Neural cell (in vitro differentiated cells): ENCODE data around the gene AGTR1. TPM values are rescaled to one million over a fixed set of nuclear protein-coding genes. Genes with fewer than 3 reads are reported as not detected.

Experiments
- H2AFZ ChIP-seq: fragments of 200-600, 300-800 bp; sonication (generic), shearing (Covaris generic); 2 replicates; pipeline ENCODE4 v1.6.0; 2014; ENCODE audit warnings: low read depth, mild to moderate bottlenecking, antibody characterized with exemption, low read length, moderate library complexity
- H3F3A ChIP-seq: fragments of 200-600 bp; shearing (Covaris generic); 2 replicates; pipeline ENCODE4 v1.6.1; 2016; ENCODE audit warnings: mild to moderate bottlenecking, moderate library complexity, mixed read lengths, antibody characterized with exemption, low read length; ENCODE audit not compliant: insufficient read depth, poor library complexity, severe bottlenecking
- H3K27ac ChIP-seq: fragments of 200-600, 300-800 bp; sonication (generic), shearing (Covaris generic); 2 replicates; pipeline ENCODE4 v1.5.1; 2014; ENCODE audit warnings: mild to moderate bottlenecking, low read length, moderate library complexity
- H3K27me3 ChIP-seq: fragments of 300-800, 200-600 bp; sonication (generic), shearing (Covaris generic); 2 replicates; pipeline ENCODE4 v1.6.0; 2014; ENCODE audit warnings: mild to moderate bottlenecking, low read depth, low read length, moderate library complexity; ENCODE audit not compliant: insufficient read depth
- H3K36me3 ChIP-seq: fragments of 300-800, 200-600 bp; sonication (generic), shearing (Covaris generic); 2 replicates; pipeline ENCODE4 v1.5.1; 2014; ENCODE audit warnings: mild to moderate bottlenecking, antibody characterized with exemption, low read length, moderate library complexity; ENCODE audit not compliant: insufficient read depth
- H3K4me2 ChIP-seq: fragments of 300-800, 200-600 bp; sonication (generic), shearing (Covaris generic); 2 replicates; pipeline ENCODE4 v1.6.0; 2014; ENCODE audit warnings: mild to moderate bottlenecking, low read length
- H3K4me3 ChIP-seq: fragments of 300-800, 200-600 bp; sonication (generic), shearing (Covaris generic); 2 replicates; pipeline ENCODE4 v1.5.1; 2014; ENCODE audit warnings: mild to moderate bottlenecking, low read length, moderate library complexity
- H3K79me2 ChIP-seq: fragments of 200-600 bp; shearing (Covaris generic); replicated peaks from 2 replicates; pipeline ENCODE4 v1.6.0; 2014; ENCODE audit warnings: mild to moderate bottlenecking, low read length, moderate library complexity; ENCODE audit not compliant: insufficient read depth
- H3K9ac ChIP-seq: fragments of 300-800, 200-600 bp; sonication (generic), shearing (Covaris generic); 2 replicates; pipeline ENCODE4 v1.6.1; 2016; ENCODE audit warnings: mild to moderate bottlenecking, low read length, mixed read lengths
- H3K9me2 ChIP-seq: fragments of 200-600 bp; shearing (Covaris generic); 2 replicates; pipeline ENCODE4 v1.6.1; 2016; ENCODE audit warnings: mild to moderate bottlenecking, low read length, mixed read lengths; ENCODE audit not compliant: insufficient read depth
- H3K9me3 ChIP-seq: fragments of 200-600, 300-800 bp; sonication (generic), shearing (Covaris generic); 2 replicates; pipeline ENCODE4 v1.6.1; 2016; ENCODE audit warnings: mild to moderate bottlenecking, mixed run types, low read length, moderate library complexity, mixed read lengths
- H4K20me1 ChIP-seq: fragments of 200-600 bp; shearing (Covaris generic); 2 replicates; pipeline ENCODE4 v1.6.1; 2016; ENCODE audit warnings: mild to moderate bottlenecking, mixed run types; ENCODE audit not compliant: insufficient read depth
- CTCF ChIP-seq: fragments of 450-650 bp; IDR thresholded peaks from 2 replicates; pipeline ENCODE4 v1.5.1; 2014; ENCODE audit warnings: antibody characterized with exemption, mild to moderate bottlenecking, moderate library complexity; ENCODE audit not compliant: poor library complexity, severe bottlenecking
- EP300 ChIP-seq: fragments of 450-650 bp; conservative IDR thresholded peaks from 2 replicates; pipeline ENCODE4 v1.6.1; 2014; ENCODE audit warnings: antibody characterized with exemption, mild to moderate bottlenecking, moderate library complexity; ENCODE audit not compliant: poor library complexity, severe bottlenecking
- EZH2 ChIP-seq: fragments of 200-600, 300-800 bp; shearing (Covaris generic), sonication (generic); IDR thresholded peaks from 2 replicates; pipeline ENCODE4 v1.6.1; 2014; ENCODE audit warnings: antibody characterized with exemption, low read length, borderline replicate concordance, mild to moderate bottlenecking; ENCODE audit not compliant: insufficient read depth, poor library complexity, severe bottlenecking
- MXI1 ChIP-seq: fragments of 450-650 bp; conservative IDR thresholded peaks from 2 replicates; pipeline ENCODE4 v1.6.1; 2014; ENCODE audit warnings: antibody characterized with exemption, mild to moderate bottlenecking; ENCODE audit not compliant: poor library complexity, severe bottlenecking
- POLR2AphosphoS5 ChIP-seq: IDR thresholded peaks from 2 replicates; pipeline ENCODE4 v1.6.1; 2012
- RAD21 ChIP-seq: fragments of 450-650 bp; conservative IDR thresholded peaks from 2 replicates; pipeline ENCODE4 v1.6.1; 2014; ENCODE audit warnings: antibody characterized with exemption, mild to moderate bottlenecking, moderate library complexity
- REST ChIP-seq: IDR thresholded peaks from 2 replicates; pipeline ENCODE4 v1.6.1; 2012; ENCODE audit warnings: borderline replicate concordance
- SMC3 ChIP-seq: fragments of 450-650 bp; conservative IDR thresholded peaks from 2 replicates; pipeline ENCODE4 v1.6.1; 2014; ENCODE audit warnings: antibody characterized with exemption, mild to moderate bottlenecking, moderate library complexity; ENCODE audit not compliant: poor library complexity
- TAF1 ChIP-seq: IDR thresholded peaks from 2 replicates; pipeline ENCODE4 v1.6.1; 2012; ENCODE audit warnings: low read depth
- polyA plus RNA-seq: library from polyadenylated mRNA; depleted of rRNA; stranded (reverse); fragments of >200 nt; gene quantifications from 2 replicates; pipeline ENCODE4 v1.2.3, GENCODE V29; 2014

The AGTR1 gene
- polyA plus RNA-seq, 1 donor from 2014 or later = 1.3 TPM

GRCh38 chr3:148737104-148737530, 39.4 kb downstream of the AGTR1 start:
- H3K9ac ChIP-seq = no peak overlapping the region
- no peak for TF ChIP-seq SMC3
- no peak for TF ChIP-seq EZH2
- TF ChIP-seq RAD21 = no peak
- TF ChIP-seq MXI1 = no peak
- no peak for TF ChIP-seq CTCF
- TF ChIP-seq TAF1 = no peak
- TF ChIP-seq EP300 = no peak
- TF ChIP-seq REST = no peak
- TF ChIP-seq POLR2AphosphoS5 = no peak
- H3K27ac ChIP-seq = no peak overlapping the region
- no peak overlapping the region for H2AFZ ChIP-seq
- H3K4me3 ChIP-seq = no peak overlapping the region
- H3K27me3 ChIP-seq = no peaks in the 10 kb centered on the region
- no peaks in the 10 kb centered on the region for H3F3A ChIP-seq
- H3K4me2 ChIP-seq = no peak overlapping the region
- no peaks in the 10 kb centered on the region for H3K36me3 ChIP-seq
- no peaks in the 10 kb centered on the region for H3K9me2 ChIP-seq
- H4K20me1 ChIP-seq = no peaks in the 10 kb centered on the region
- H3K9me3 ChIP-seq = no peaks in the 10 kb centered on the region
- H3K79me2 ChIP-seq = no peaks in the 10 kb centered on the region

- no peak overlapping the region for H3K4me2 ChIP-seq
- no peaks in the 10 kb centered on the region for H3F3A ChIP-seq
- H3K79me2 ChIP-seq = no peaks in the 10 kb centered on the region
- no peaks in the 10 kb centered on the region for H3K36me3 ChIP-seq
- no peak overlapping the region for H2AFZ ChIP-seq
- H3K27me3 ChIP-seq = no peaks in the 10 kb centered on the region
- no peaks in the 10 kb centered on the region for H3K9me2 ChIP-seq
- TF ChIP-seq EP300 (no peak), CTCF (no peak), TAF1 (no peak), POLR2AphosphoS5 (no peak), REST (no peak), RAD21 (no peak), MXI1 (no peak), SMC3 (no peak), EZH2 (no peak)
- no peaks in the 10 kb centered on the region for H3K9me3 ChIP-seq
- H3K27ac ChIP-seq = no peak overlapping the region
- no peaks in the 10 kb centered on the region for H4K20me1 ChIP-seq
- H3K9ac ChIP-seq = no peak overlapping the region
- no peak overlapping the region for H3K4me3 ChIP-seq
These were observed 42.0 kb downstream of the AGTR1 start for GRCh38 chr3:148739720-148740119.
